ENCODE data around the gene SPATA6.
"Not testable (repeated sequence)": the region's sequence is repeated elsewhere in the genome, so short reads cannot be mapped to it uniquely, and the experiment has no call there.

The SPATA6 gene

DNA sequence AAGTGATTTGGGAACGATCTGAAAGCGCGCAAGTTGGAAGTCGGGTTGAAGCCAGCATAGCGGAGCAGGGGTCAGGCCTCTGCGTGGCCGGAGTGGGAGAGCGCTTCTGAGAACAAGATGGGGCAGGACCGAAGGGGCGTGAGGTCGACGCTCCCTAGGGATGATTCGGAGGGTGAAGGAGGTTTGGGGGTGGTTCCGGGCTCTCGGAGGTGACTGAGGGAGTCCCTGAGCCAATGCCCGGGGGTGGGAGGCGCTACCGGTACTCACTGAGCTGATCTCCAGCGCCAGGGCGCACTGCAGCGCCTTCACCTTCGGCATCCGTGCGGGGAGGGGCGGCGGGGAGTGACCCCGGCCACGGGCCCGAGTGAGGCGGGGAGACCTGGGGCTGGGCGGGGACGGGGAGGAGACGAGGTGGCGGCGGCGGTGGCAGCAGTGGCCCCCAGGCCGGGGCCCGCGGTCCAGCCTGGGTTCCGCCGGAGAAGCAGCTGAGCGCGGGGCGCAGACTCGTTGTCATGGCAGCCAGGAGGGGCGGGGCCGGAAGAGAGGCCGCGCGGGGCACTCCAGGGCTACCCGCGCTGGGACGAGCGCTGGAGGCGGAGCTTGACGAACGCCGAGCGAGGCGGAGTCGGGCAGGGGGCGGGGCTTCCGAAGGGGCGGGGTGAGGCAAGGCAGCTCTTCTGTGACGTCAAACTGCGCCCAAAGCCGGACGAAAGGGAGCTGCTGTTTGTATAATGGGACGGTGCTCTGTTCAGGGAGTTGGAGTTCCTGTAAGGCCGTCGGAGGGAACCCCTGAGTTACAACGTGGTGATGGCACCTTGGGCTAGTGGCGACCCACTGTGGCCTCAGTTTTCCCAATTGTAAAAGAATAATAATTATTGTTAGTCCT, at the start of gene SPATA6:
Gene SPATA6, minus strand, starts transcription at position 514 of the 886 bp plus-strand sequence. Its CDS starts 196 bp downstream, at position 318.
- peak; percentile 99 for DNase-seq (ENCODE audit: low spot score)

DNA sequence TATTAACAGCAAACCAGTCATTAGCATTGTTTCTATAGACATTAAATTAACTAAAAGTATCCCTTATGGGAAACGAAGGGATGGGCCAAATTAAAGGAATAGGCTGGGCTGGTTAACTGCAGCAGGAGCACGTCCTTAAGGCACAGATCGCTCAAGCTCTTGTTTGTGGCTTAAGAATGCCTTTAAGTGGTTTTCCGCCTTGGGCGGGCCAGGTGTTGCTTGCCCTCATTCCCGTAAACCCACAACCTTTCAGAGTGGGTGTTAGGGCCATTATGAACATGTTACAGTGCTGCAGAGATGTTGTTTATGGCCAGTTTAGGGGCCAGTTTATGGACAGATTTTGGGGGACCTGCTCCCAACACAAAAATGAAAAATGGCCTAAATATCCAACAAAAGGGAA, 47.9 kb upstream of the SPATA6 start:
- not testable (repeated sequence) for DNase-seq (ENCODE audit: low spot score)

DNA sequence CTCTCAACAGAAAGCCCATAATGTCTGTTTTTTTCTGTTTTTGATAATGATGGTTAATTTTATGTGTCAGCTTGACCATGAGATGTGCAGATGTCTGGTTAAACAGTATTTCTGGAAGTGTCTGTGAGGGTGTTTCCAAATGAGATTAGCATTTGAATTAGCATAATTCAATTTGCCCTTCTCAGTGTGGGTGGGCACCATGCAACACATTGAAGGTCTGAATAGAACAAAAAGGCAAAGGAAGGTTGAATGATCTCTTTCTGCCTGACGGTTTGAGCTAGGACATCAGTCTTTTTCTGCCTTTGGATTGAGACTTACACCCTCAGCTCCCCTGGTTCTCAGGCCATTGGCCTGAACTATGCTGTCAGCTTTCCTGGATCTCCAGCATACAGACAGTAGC, 34.9 kb upstream of the SPATA6 start:
- no peak for DNase-seq (ENCODE audit: low spot score)

DNA sequence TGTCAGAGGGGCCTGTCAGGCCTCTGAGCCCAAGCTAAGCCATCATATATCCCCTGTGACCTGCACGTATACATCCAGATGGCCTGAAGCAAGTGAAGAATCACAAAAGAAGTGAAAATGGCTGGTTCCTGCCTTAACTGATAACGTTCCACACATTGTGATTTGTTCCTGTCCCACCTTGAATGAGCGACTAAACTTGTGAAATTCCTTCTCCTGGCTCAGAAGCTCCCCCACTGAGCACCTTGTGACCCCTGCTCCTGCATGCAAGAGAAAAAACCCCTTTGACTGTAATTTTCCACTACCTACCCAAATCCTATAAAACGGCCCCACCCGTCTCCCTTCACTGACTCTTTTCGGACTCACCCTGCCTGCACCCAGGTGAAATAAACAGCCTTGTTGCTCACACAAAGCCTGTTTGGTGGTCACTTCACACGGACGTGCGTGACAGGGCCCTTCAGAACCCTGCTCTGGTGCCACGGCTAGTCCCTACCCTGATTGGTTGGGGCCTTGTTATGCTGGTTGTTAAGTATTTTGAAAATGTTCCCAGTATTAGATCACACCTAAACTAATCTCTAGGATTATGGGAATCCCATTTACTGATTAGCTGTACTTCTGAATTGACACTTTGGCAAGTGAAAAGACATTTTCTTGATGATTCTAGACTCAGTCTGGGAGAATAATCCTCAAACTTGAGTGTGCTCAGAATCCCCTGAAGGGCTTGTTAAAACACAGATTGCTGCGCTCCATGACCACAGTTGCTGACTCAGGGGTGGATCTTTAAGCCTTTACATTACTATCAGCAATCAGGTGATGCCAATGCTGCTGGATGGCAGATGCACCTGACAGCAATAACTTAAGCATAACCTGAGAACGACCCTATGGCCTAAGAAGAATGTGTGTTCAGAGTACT, 28.8 kb upstream of the SPATA6 start:
- DNase-seq (ENCODE audit: low spot score) = no peak

DNA sequence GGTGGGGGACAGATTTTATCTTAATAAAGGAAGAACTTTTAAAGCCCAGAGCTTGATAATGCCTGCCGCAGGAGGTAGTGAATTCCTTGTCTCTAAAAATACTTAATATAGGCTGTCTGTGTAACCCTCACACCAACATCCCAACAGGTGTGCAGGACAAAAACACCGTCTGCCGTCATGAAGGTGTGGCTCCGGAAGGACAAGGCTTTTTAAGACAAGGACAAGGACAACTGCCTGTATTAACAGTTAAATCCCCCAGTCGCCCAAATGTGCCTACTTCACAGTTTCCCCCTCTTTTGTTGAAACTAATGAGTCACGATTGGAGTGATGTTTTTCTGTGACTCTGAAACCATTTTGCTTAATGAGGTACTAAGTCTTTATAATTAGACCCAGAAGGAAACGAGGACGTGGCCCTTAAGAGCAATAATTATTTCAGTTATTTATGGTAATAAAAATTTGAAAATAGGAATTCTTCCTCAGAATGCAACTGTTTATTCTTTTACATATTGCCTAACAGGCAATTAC, 27.3 kb upstream of the SPATA6 start:
- no peak for DNase-seq (ENCODE audit: low spot score)

DNA sequence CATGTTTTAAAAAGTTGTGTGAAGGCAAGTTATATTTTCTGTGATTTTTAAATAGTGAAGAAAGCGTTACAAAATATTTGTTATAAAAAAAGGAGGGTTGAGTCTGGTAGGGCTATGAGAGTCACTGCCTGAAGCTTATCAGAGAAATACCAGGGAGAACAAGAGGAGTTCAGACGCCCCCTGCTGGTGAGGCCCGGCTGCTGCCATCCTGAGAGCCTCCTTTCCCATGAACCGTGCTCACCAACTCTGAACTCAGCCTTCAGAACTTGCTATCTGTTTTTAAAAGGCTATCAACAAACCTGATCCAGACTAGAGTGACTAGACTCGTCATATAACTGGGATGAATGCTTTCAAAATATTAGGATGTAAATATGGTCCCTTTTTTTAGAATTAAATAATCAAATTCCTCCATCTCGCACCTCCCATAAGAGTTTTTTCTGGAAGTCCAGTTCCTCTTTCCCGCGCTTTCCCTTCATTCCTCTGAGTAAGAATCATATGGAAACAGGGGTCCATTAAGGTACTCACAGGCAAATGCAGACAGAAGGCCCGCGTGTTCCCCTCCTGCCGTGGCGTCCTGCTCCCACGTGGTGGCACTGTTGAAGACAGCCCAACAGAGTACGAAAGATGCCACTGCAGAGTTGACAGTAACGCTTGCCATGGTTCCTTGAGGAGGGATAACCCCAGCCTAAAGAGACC, 26.2 kb upstream of the SPATA6 start:
- peak; percentile 84 for DNase-seq (ENCODE audit: low spot score)

DNA sequence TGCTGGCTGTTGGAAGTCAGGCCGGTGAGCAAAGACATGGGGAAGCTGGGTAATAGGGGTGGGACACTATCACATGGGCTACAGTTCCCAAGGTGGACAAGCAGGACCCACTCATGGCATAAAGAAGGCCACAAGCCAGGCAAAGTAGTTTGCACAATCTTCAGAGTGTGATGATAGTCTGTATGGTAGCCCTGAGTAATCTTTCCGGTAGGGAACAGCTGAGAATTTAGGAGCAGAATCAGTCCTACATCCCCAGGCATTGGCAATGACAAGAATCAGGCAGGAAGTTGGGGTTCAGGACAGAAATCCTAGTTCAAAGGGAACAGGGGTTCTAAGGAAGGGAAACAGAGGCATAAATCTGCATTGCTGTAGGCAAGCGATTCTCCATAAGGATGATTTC, 23.9 kb upstream of the SPATA6 start:
- no peak for DNase-seq (ENCODE audit: low spot score)

DNA sequence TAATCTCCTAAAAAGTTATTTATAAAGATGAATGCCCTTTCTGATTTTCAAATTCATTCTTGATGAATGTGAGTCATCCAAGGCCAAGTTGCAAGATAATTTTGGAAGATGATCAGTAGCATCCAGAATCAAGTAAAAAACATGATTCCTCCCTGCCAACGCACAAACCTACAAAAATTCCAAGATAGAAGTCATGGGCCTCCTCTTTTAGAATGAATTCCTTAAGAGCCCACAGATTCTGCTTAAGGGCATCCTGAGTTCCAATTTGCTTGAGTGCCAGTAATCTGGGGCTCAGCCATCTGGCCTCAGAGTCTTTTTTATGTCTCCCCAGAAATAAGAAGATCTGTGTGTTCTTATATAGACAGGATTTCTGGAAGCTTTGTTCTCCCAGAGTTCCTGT, 23.2 kb upstream of the SPATA6 start:
- no peak for DNase-seq (ENCODE audit: low spot score)

DNA sequence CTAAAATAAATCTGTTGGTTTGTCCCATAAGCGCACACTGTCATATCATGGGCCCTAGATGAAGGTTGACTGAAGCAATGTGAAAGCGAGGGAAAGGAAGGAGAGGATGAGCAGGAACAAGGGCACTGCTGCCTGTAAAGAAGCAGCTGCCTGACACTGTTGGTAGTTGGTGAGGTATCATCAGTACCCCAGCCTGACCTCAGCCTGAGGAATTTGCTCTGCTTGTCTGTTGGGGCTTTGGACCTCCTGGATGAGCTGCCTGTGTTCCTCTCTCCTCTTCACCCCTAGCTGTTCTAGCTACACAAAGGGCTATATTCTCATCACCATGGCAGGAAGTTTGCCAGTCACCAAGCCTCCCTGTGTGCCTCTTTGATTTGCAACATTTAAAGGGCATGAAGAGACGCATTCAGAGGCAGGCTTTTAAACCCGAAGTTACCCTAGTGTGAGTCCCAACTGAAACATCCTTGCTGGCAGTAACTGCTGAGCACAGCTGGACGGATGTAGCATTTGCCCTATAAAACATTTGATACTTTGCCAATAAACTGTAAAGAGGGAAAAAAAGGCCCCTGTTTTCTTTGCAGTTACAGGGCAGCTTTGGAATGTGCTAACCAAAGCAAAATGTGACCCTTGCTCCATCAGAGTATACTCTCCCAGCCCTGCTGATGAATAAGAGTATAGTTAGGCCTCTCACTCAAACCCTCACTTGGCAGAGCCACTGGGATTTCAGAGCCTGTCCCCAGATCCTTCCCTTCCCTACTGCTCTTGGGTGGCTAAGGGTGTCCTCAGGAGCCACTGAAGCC, 22.2 kb upstream of the SPATA6 start:
- peak; percentile 68 for DNase-seq (ENCODE audit: low spot score)

DNA sequence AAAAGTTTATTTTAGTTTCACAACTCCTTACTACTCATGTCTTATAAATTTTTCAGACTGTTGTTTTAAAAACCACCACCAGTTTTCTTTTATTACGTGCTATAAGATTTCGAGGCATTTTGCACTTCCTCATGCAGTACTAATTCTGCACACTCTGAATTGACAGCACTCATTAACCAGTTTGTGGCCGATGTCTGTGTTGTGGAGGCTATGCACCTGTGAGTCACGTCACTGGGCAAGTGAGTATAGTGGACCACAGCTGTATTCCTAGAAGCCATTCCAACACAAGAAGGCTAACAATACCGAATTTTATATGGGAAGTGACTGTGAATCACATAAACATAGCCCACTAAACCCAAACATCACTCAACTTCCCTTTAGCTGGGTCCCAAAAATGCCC, 21.0 kb upstream of the SPATA6 start:
- no peak for DNase-seq (ENCODE audit: low spot score)

DNA sequence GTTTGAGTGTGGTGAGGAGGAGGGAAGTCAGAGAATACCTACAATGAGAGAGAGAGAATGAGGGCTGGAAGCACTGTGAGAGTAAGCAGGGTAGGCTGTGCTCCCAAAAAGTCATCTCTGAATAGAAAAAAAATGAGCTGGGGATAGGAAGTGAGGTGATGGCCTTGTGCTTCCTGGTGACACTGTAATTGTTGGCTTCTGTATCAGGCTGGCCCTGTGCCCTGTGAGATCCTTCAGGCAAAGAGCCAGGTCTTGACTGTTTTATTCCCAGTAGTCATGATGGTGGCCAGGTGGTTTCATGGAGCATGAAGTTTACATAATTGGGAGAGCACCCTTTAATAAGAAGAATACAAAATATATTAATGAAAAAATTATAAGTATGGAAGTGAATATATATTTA, 20.4 kb upstream of the SPATA6 start:
- no peak for DNase-seq (ENCODE audit: low spot score)

DNA sequence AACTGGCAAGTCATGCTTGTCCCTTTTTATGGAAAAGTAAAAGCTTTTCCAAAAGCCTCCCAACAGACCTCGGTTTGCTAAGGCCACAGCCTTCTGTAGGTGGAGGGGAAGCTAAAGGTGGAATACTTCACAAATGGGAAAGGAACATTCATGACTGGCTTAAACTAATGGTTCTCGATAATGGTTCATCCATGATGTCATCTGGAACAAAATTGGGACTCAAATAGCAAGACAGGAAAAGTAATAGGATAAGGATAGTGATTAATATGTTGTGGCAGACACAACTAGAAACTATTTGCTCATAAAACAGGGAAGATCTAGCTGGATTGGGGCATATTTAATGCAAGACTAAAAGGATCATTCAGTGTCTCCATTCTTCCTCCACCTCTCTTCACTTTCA, 16.7 kb upstream of the SPATA6 start:
- DNase-seq (ENCODE audit: low spot score) = no peak

DNA sequence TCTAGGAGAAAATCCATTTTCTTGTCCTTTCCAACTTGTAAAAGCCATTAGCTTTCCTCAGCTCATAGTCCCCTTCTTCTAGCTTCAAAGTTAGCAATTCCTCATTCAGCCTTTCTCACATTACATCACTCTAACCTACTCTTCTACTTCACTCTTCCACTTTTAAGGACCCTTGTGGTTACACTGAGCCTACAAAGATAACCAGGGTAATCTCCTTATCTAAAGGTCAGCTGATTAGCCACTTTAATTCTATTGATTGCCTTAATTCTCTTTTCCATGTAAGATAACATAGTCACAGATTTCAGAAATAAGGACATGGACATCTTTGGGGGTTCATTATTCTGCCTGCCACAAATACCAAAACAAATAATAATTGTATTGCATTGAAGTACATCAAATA, 8.5 kb upstream of the SPATA6 start:
- DNase-seq (ENCODE audit: low spot score) = no peak

DNA sequence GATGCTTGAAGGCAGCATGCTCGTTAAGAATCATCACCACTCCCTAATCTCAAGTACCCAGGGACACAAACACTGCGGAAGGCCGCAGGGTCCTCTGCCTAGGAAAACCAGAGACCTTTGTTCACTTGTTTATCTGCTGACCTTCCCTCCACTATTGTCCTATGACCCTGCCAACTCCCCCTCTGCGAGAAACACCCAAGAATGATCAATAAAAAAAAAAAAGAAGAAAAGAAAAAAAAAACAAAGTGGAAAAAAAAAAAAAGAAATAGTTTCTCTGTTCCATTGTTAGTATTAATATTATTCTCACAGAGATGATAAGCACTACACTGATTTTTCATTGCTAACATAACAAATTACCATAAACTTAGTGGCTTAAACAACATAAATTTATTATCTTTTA, 8.0 kb upstream of the SPATA6 start:
- not testable (repeated sequence) for DNase-seq (ENCODE audit: low spot score)

DNA sequence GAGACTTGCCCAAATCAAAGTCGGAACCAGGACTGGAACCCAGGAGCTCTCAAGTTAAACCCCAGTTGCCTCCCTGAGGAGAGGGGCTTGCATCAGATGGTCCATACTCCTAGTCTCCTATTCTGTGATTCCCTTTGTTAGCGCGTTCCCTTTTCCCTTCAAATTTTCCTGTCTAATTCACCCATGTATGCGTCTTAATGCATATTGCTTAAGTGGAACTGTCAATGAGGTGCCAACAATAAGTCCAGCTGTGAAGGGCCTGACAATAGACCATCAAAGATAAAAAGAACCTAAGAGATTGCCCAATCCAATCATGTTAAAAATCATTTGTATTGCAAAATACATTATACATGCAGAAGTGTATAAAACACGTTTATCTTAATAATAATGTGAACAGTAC, 634 bp upstream of the SPATA6 start:
- DNase-seq (ENCODE audit: low spot score) = no peak

DNA sequence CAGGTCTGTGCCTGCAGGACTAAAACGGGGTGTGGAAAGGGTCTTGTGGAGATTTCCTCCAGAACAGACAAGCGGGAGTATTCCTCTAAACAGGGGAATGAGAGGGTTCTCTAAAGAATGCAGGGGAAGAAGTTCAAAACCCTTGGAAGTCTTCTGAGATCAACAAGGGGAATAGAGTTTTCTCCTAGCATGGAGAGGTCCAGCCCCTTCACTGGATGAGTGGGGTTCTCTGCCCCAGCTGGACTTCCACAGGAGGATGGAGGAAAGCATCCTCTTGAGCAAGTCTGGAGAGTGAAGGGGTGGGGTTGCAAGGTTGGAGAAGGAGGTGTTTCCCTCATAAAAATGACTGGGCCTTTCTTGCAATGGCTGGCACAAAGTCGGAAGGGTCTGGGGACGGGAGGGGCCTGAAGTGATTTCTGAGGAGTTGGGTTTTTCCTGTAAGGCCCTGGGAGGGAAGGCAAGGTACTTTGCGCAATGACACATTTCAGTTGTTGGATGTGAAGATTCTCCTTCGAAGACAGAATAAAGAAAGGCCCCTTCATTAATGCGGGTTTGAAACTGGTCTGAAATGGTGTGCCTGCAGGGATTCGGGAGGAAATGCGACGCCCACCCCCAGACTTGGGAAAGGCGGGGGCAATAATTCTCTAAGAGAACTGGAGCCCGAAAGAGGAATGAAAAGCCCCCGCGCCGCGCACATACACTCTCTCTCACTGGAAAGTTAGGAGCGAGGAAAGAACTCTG, 884 bp downstream of the SPATA6 start:
- peak; percentile 64 for DNase-seq (ENCODE audit: low spot score)

DNA sequence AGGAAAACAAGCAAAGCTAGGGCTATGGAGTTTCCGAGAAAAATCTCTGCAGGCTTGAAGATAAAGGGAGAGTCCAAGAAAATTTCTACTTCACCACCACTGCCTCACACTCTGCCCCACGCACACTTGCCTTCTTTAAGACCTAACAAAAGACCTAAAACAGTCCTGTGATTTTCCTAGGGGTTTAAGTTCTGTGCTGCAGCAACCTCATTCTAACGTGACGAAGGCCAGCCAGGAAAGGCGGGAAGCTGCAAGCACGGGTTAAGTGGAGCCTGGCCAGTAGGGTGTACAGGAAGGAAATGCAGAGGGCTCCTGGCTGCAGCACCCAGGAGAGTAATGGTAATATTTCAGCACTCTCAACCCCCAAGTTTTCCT, 1.5 kb downstream of the SPATA6 start:
- peak; percentile 66 for DNase-seq (ENCODE audit: low spot score)

DNA sequence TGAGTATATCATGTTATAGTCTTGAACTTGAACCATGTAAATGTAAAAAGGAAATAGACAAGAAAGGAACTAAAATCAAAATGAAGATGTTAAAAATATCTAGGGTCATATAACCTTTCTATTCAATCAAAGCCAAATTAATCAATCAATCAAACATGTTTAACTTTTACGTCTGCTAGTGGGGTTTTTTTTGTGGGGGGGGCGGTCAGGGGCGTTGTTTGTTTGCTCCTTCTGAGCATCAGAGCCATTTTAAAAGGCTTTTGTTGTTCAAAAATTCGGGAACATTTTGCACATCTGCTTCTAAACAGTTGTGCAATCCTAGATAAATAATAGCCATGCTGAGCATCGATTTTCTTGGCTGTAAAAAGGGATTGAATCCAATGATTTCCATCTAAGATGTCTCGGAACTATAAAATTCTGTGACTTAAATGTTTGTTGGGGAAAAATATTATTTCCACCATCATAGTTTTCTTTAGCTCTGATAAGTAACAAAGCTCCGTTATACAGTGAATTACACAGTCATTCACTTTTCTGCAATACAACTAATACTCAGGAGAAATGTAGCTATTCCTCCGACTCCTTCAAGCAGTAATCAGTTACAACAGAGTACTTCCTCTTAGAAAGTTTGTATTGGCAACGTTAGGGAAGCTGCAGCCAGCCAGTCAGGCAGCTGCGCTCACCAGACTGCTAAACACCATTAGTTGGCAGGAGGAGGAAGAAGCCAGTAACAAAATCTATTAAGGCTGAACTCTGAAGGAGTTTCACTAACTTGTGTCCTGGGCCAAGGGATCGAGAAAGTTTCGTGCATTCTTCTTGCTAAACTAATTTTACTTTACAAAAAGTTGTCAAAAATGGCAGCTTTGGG, 2.2 kb downstream of the SPATA6 start:
- peak; percentile 66 for DNase-seq (ENCODE audit: low spot score)

DNA sequence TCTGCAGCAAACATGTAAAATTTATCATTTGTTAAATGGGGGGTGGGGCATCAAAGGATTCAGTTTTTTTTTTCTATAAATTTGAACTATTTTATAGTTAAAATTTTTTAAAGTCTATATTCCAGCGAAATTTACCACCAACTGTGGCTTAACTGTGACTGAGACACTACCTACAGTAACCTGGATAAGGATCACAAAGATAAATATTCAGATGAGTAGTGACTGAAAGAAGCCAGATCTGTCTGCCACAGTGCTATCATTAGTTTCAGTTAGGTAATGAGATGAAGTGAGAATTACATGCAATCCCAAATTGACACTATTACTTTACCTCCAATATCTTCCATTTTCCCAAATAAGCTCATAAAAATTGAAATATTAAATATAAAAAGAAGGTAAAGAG, 5.4 kb downstream of the SPATA6 start:
- no peak for DNase-seq (ENCODE audit: low spot score)

Measured in left forelimb (tissue), 1 donor.